Tibial nerve (tissue), 4 donors: Measurements from ENCODE around the gene ECHS1. TPM values are rescaled to one million over a fixed set of nuclear protein-coding genes. Genes with fewer than 3 reads are reported as not detected.

Source experiments
- DNase-seq, 2 donors: peaks; one replicate each; pipeline ENCODE4 v3.0.0-alpha.2; 2019; ENCODE audit warnings: low spot score in 2 of 2
- H3K27ac ChIP-seq, 4 donors: fragments of 200-600 bp; sonication (generic) in 3 of 4; one replicate each; pipeline ENCODE4 v1.5.1; 2017 to 2019; ENCODE audit warnings: mild to moderate bottlenecking in 1 of 4
- H3K27me3 ChIP-seq, 2 donors: fragments of 200-600 bp; sonication (generic) in 1 of 2; one replicate each; pipeline versions ENCODE4 v1.5.1 to v1.6.0; 2017 to 2019
- H3K36me3 ChIP-seq, 3 donors: fragments of 200-600 bp; sonication (generic); one replicate each; pipeline ENCODE4 v1.5.1; 2018 to 2019
- H3K4me1 ChIP-seq, 4 donors: fragments of 200-600 bp; sonication (generic) in 3 of 4; one replicate each; pipeline ENCODE4 v1.5.1; 2017 to 2019
- H3K4me3 ChIP-seq, 4 donors: fragments of 200-600 bp; sonication (generic) in 3 of 4; one replicate each; pipeline ENCODE4 v1.5.1; 2017 to 2019; ENCODE audit warnings: mild to moderate bottlenecking in 1 of 4, moderate library complexity in 1 of 4
- H3K9me3 ChIP-seq, 4 donors: fragments of 200-600 bp; sonication (generic) in 3 of 4; one replicate each; pipeline ENCODE4 v1.5.1; 2017 to 2019
- EP300 ChIP-seq, 2 donors: sonication (generic); formaldehyde crosslinking; IDR thresholded peaks; one replicate each; pipeline ENCODE4 v1.6.1; 2017; ENCODE audit warnings: antibody characterized with exemption in 2 of 2, mild to moderate bottlenecking in 1 of 2
- POLR2A ChIP-seq, 2 donors: fragments of 450-650 bp; IDR thresholded peaks; one replicate each; pipeline ENCODE4 v1.6.1; 2017; ENCODE audit warnings: antibody characterized with exemption in 2 of 2, mild to moderate bottlenecking in 2 of 2, moderate library complexity in 2 of 2
- WGBS, 2 donors: methylation state at CpG; one replicate each; pipeline ENCODE4 v1.1.5; 2018; 5-methylcytosine and 5-hydroxymethylcytosine counted together
- total RNA-seq, 4 donors: library from RNA; depleted of rRNA; stranded (reverse); fragments of >200 nt; gene quantifications; one replicate each; pipeline ENCODE4 v1.1.0, GENCODE V29; 2016
- TF ChIP-seq, protein P1 (sequence below), 5 experiments: fragments of 200-600 bp in 3 of 5; fragments of 450-650 bp in 2 of 5; sonication (generic) in 3 of 5; IDR thresholded peaks; one replicate each; pipeline ENCODE4 v1.5.1; 2016 to 2019; ENCODE audit warnings: antibody characterized with exemption in 5 of 5, mild to moderate bottlenecking in 3 of 5, moderate library complexity in 2 of 5

The ECHS1 gene
- total RNA-seq, 4 donors from 2014 or later: 70.5 to 104 (median 76.4) TPM

DNA sequence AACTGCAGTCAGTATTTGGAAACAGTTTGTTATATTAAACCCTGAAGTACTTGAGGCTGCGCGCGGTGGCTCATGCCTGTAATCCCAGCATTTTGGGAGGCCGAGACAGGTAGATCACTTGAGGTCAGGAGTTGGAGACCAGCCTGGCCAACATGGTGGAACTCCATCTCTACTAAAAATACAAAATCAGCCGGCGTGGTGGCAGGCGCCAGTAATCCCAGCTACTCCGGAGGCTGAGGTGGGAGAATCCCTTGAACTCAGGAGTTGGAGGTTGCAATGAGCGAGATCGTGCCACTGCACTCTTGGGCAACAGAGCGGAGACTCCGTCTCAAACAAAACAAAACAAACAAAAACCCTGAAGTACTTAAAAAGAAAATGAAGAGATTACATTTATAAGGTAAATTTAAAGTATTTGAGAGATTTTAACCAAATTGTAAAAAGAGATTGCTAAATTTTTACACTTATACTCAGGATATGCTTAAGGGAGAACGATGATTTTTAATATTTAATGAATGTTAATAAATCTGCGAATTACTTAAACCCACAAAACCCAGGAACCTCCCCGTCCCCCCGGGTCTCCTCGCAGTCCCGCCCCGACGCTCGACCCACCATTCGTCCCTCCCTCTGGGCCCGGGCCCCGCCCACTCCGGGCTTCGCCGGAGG lies 20.4 kb upstream of the ECHS1 start:
- H3K27me3 ChIP-seq: no peaks in the 10 kb centered on the region
- DNase-seq: no peak
- H3K36me3 ChIP-seq: peaks cover 0 to 63% (median 3%) of the 10 kb centered on the region in 3 donors
- TF ChIP-seq EP300 (IDR thresholded peaks at IDR 0.05) (no peak), POLR2A (IDR thresholded peaks at IDR 0.05) (no peak)
- TF ChIP-seq, protein P1, sequence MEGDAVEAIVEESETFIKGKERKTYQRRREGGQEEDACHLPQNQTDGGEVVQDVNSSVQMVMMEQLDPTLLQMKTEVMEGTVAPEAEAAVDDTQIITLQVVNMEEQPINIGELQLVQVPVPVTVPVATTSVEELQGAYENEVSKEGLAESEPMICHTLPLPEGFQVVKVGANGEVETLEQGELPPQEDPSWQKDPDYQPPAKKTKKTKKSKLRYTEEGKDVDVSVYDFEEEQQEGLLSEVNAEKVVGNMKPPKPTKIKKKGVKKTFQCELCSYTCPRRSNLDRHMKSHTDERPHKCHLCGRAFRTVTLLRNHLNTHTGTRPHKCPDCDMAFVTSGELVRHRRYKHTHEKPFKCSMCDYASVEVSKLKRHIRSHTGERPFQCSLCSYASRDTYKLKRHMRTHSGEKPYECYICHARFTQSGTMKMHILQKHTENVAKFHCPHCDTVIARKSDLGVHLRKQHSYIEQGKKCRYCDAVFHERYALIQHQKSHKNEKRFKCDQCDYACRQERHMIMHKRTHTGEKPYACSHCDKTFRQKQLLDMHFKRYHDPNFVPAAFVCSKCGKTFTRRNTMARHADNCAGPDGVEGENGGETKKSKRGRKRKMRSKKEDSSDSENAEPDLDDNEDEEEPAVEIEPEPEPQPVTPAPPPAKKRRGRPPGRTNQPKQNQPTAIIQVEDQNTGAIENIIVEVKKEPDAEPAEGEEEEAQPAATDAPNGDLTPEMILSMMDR (IDR thresholded peaks at IDR 0.05): no peak
- H3K4me3 ChIP-seq: peak overlapping the region; percentile 76 to 94 (median 84)
- peaks cover 0 to 25% (median 10%) of the 10 kb centered on the region in 4 donors for H3K4me1 ChIP-seq
- H3K9me3 ChIP-seq: no peaks in the 10 kb centered on the region
- 32 to 33% methylated on average over 27 of the region's 27 CpGs for WGBS, 2 donors
- peak overlapping the region in 3 of 4 donors; percentile 84 to 88 (median 86) for H3K27ac ChIP-seq

DNA sequence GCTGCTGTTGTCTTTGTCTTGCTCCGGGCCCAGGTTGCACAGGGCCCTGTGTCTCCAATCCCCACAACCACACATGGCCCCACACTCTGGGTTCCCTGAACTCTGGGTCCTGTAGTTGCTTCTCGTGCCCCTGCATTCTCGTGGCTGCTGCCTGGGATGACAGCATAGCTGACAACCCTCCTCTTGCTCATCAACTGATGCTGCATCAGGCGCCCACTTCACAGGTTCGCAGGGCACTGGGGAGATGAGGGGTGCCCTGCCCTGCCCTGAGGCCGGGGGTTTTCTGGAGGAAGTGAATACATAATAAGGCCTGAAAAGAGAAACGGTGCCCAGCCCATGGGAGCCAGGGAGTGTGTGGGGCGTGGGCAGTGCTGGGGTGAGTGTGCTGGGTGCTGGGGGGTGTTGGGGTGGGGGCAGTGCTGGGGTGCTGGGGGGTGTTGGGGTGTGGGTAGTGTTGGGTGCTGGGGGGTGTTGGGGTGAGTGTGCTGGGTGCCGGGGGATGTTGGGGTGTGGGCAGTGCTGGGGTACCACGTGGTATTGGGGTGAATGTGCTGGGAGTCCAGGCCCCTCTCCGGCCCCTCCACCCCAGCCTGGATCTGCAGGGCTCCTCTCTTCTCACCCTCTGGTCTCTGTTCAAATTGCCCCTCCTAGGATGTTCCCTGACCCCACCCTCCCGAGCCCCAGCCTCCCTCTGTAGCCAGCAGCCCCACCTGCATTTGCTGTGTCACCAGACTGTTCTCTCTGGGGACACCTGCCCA lies 18.8 kb upstream of the ECHS1 start:
- Histone ChIP-seq H3K27ac (no peak overlapping the region), H3K36me3 (peaks cover 0 to 54% (median 0%) of the 10 kb centered on the region in 3 donors), H3K27me3 (no peaks in the 10 kb centered on the region), H3K4me1 (peaks cover 0 to 25% (median 10%) of the 10 kb centered on the region in 4 donors), H3K4me3 (no peak overlapping the region), H3K9me3 (no peaks in the 10 kb centered on the region)
- DNase-seq: no peak
- 84 to 88% methylated on average over 12 of the region's 12 CpGs for WGBS, 2 donors
- TF ChIP-seq EP300 (IDR thresholded peaks at IDR 0.05): no peak
- TF ChIP-seq, protein P1 (IDR thresholded peaks at IDR 0.05): no peak
- TF ChIP-seq POLR2A (IDR thresholded peaks at IDR 0.05): no peak

DNA sequence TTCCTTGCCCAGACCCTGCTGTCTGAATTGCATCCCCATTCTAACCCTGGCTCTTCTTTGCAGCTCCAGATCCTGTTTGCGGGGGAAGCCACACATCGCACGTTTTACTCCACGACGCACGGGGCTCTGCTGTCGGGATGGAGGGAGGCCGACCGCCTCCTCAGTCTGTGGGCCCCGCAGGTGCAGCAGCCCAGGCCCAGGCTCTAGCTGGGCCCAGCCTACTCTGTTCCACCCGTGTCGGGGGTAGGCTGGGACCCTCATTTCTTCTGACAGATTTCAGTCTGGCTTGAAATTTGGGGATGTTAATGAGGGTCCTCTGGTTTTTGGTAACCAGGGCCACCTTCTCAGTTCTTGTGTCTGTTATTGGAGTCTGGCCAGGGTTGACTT lies 18.1 kb upstream of the ECHS1 start:
- Histone ChIP-seq H3K36me3 (peaks cover 0 to 47% (median 0%) of the 10 kb centered on the region in 3 donors), H3K4me3 (no peak overlapping the region), H3K4me1 (peaks cover 0 to 23% (median 10%) of the 10 kb centered on the region in 4 donors), H3K9me3 (no peaks in the 10 kb centered on the region), H3K27ac (no peak overlapping the region), H3K27me3 (no peaks in the 10 kb centered on the region)
- no peak for TF ChIP-seq POLR2A (IDR thresholded peaks at IDR 0.05)
- TF ChIP-seq, protein P1 (IDR thresholded peaks at IDR 0.05): no peak
- no peak for TF ChIP-seq EP300 (IDR thresholded peaks at IDR 0.05)
- 93 to 95% methylated on average over 6 to 12 of the region's 12 CpGs for WGBS, 2 donors
- DNase-seq: no peak

DNA sequence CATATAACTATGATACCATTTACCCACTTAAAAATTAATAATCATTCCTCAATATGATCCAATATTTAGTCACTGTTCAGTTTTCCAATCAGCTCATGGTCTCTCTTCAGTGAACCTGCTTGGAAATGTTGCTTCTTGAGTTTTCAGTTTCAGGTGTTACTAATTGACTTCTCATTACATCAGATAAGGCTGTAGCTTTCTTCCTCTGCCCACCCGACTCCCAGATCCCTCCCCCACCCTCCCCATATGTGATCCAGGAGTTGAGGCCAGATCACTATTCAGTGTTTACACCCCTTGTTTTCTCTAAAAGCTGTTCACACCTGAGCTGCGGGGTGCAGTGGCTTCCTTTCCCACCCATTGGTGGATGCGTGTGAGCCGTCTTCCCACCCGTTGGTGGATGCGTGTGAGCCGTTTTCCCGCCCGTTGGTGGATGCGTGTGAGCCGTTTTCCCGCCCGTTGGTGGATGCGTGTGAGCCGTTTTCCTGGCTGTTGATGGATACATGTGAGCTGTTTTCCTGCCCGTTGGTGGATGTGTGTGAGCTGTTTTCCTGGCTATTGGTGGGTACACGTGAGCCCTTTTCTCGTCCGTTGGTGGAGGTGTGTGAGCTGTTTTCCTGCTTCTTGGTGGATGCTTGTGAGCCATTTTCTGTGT lies 17.6 kb upstream of the ECHS1 start:
- peaks cover 0 to 42% (median 0%) of the 10 kb centered on the region in 3 donors for H3K36me3 ChIP-seq
- H3K27me3 ChIP-seq: no peaks in the 10 kb centered on the region
- DNase-seq: no peak
- no peaks in the 10 kb centered on the region for H3K9me3 ChIP-seq
- no peak overlapping the region for H3K4me3 ChIP-seq
- WGBS, 2 donors: 87 to 88% methylated on average over 19 of the region's 19 CpGs
- TF ChIP-seq, protein P1 (IDR thresholded peaks at IDR 0.05): no peak
- TF ChIP-seq POLR2A (IDR thresholded peaks at IDR 0.05) (no peak), EP300 (IDR thresholded peaks at IDR 0.05) (no peak)
- H3K27ac ChIP-seq: no peak overlapping the region
- peaks cover 0 to 18% (median 10%) of the 10 kb centered on the region in 4 donors for H3K4me1 ChIP-seq
